NCI-H2081 treated with DMSO at 0.1 percent for 48 hours (cell line): ENCODE data around the gene ZMIZ1.

Source experiments
- DNase-seq: peaks from one replicate; lab custom pipeline; 2025; lab: John Stamatoyannopoulos, UW

The ZMIZ1 gene

GRCh38 chr10:79081353-79082034, 12.7 kb downstream of the ZMIZ1 start:
- no peak for DNase-seq

GRCh38 chr10:79082035-79082373, 13.2 kb downstream of the ZMIZ1 start:
- no peak for DNase-seq

- DNase-seq: no peak
These were observed 14.1 kb downstream of the ZMIZ1 start for GRCh38 chr10:79082631-79083596.

- DNase-seq: no peak
These were observed 15.5 kb downstream of the ZMIZ1 start for GRCh38 chr10:79084012-79084971.

- DNase-seq: no peak
These were observed 16.3 kb downstream of the ZMIZ1 start for GRCh38 chr10:79084972-79085597.

GRCh38 chr10:79086822-79087221, 18.1 kb downstream of the ZMIZ1 start:
- no peak for DNase-seq

GRCh38 chr10:79087721-79088120, 19.0 kb downstream of the ZMIZ1 start:
- DNase-seq: no peak

- DNase-seq: no peak
These were observed 19.4 kb downstream of the ZMIZ1 start for GRCh38 chr10:79088176-79088575.

- DNase-seq: no peak
These were observed 20.0 kb downstream of the ZMIZ1 start for GRCh38 chr10:79088613-79089355.

- DNase-seq: no peak
These were observed 20.9 kb downstream of the ZMIZ1 start for GRCh38 chr10:79089632-79090031.

- no peak for DNase-seq
These were observed 21.5 kb downstream of the ZMIZ1 start for GRCh38 chr10:79090134-79090803.

GRCh38 chr10:79092292-79092896, 23.6 kb downstream of the ZMIZ1 start:
- no peak for DNase-seq

GRCh38 chr10:79093658-79094411, 25.1 kb downstream of the ZMIZ1 start:
- no peak for DNase-seq

GRCh38 chr10:79094412-79095175, 25.8 kb downstream of the ZMIZ1 start:
- no peak for DNase-seq

- DNase-seq: no peak
These were observed 26.6 kb downstream of the ZMIZ1 start for GRCh38 chr10:79095316-79095715.

GRCh38 chr10:79096514-79096913, 27.7 kb downstream of the ZMIZ1 start:
- DNase-seq: no peak

- no peak for DNase-seq
These were observed 28.5 kb downstream of the ZMIZ1 start for GRCh38 chr10:79097021-79097872.
